Measurements from ENCODE around the gene PIRT.

Gene PIRT

GRCh38 chr17:10804546-10804945 is 33.3 kb downstream of the PIRT start:
- no peaks in the 10 kb centered on the region for H3K4me1 Mint-ChIP-seq (ENCODE audit: low read depth)
- no peak overlapping the region for H3K27ac Mint-ChIP-seq
- H3K36me3 Mint-ChIP-seq, result no peaks in the 10 kb centered on the region
- H3K4me3 Mint-ChIP-seq, result no peak overlapping the region
- H3K9me3 Mint-ChIP-seq (ENCODE audit: low read depth), result no peaks in the 10 kb centered on the region
- H3K27me3 Mint-ChIP-seq, result no peaks in the 10 kb centered on the region

- Mint-ChIP-seq H3K27ac (no peak within 1 kb of the TSS), H3K36me3 (no peaks in the 10 kb centered on the region), H3K4me1 (ENCODE audit: low read depth) (no peaks in the 10 kb centered on the region), H3K27me3 (no peaks in the 10 kb centered on the region), H3K9me3 (ENCODE audit: low read depth) (no peaks in the 10 kb centered on the region), H3K4me3 (no peak within 1 kb of the TSS)
These were observed 33.9 kb downstream of the PIRT start, which contains the start of gene TMEM238L for GRCh38 chr17:10803830-10804475. TMEM238L (minus strand) TSS chr17:10804099; CDS start chr17:10803963, 136 bp downstream.

GRCh38 chr17:10803350-10803749 is 34.5 kb downstream of the PIRT start:
- H3K27ac Mint-ChIP-seq, result no peak overlapping the region
- no peaks in the 10 kb centered on the region for H3K9me3 Mint-ChIP-seq (ENCODE audit: low read depth)
- no peak overlapping the region for H3K4me3 Mint-ChIP-seq
- H3K36me3 Mint-ChIP-seq, result no peaks in the 10 kb centered on the region
- H3K27me3 Mint-ChIP-seq, result no peaks in the 10 kb centered on the region
- H3K4me1 Mint-ChIP-seq (ENCODE audit: low read depth), result no peaks in the 10 kb centered on the region

GRCh38 chr17:10802496-10803284 is 35.2 kb downstream of the PIRT start:
- no peaks in the 10 kb centered on the region for H3K27me3 Mint-ChIP-seq
- H3K27ac Mint-ChIP-seq, result no peak overlapping the region
- no peaks in the 10 kb centered on the region for H3K36me3 Mint-ChIP-seq
- H3K4me3 Mint-ChIP-seq, result no peak overlapping the region
- H3K4me1 Mint-ChIP-seq (ENCODE audit: low read depth), result no peaks in the 10 kb centered on the region
- no peaks in the 10 kb centered on the region for H3K9me3 Mint-ChIP-seq (ENCODE audit: low read depth)

GRCh38 chr17:10799407-10799806 is 38.5 kb downstream of the PIRT start:
- no peak overlapping the region for H3K4me3 Mint-ChIP-seq
- no peak overlapping the region for H3K27ac Mint-ChIP-seq
- H3K4me1 Mint-ChIP-seq (ENCODE audit: low read depth), result no peaks in the 10 kb centered on the region
- H3K36me3 Mint-ChIP-seq, result no peaks in the 10 kb centered on the region
- no peaks in the 10 kb centered on the region for H3K27me3 Mint-ChIP-seq
- no peaks in the 10 kb centered on the region for H3K9me3 Mint-ChIP-seq (ENCODE audit: low read depth)

GRCh38 chr17:10798910-10799309 is 39.0 kb downstream of the PIRT start:
- H3K27me3 Mint-ChIP-seq, result no peaks in the 10 kb centered on the region
- H3K4me1 Mint-ChIP-seq (ENCODE audit: low read depth), result no peaks in the 10 kb centered on the region
- no peak overlapping the region for H3K4me3 Mint-ChIP-seq
- no peak overlapping the region for H3K27ac Mint-ChIP-seq
- no peaks in the 10 kb centered on the region for H3K9me3 Mint-ChIP-seq (ENCODE audit: low read depth)
- no peaks in the 10 kb centered on the region for H3K36me3 Mint-ChIP-seq

- Mint-ChIP-seq H3K4me3 (no peak overlapping the region), H3K27me3 (no peaks in the 10 kb centered on the region), H3K4me1 (ENCODE audit: low read depth) (no peaks in the 10 kb centered on the region), H3K36me3 (no peaks in the 10 kb centered on the region), H3K27ac (no peak overlapping the region), H3K9me3 (ENCODE audit: low read depth) (no peaks in the 10 kb centered on the region)
These were observed 39.5 kb downstream of the PIRT start for GRCh38 chr17:10798332-10798749.

- H3K4me1 Mint-ChIP-seq (ENCODE audit: low read depth), result no peaks in the 10 kb centered on the region
- H3K4me3 Mint-ChIP-seq, result no peak overlapping the region
- no peak overlapping the region for H3K27ac Mint-ChIP-seq
- H3K27me3 Mint-ChIP-seq, result no peaks in the 10 kb centered on the region
- H3K9me3 Mint-ChIP-seq (ENCODE audit: low read depth), result no peaks in the 10 kb centered on the region
- H3K36me3 Mint-ChIP-seq, result no peaks in the 10 kb centered on the region
These were observed 40.2 kb downstream of the PIRT start for GRCh38 chr17:10797476-10798328.

- no peak overlapping the region for H3K4me3 Mint-ChIP-seq
- no peak overlapping the region for H3K27ac Mint-ChIP-seq
- no peaks in the 10 kb centered on the region for H3K27me3 Mint-ChIP-seq
- no peaks in the 10 kb centered on the region for H3K9me3 Mint-ChIP-seq (ENCODE audit: low read depth)
- H3K36me3 Mint-ChIP-seq, result no peaks in the 10 kb centered on the region
- no peaks in the 10 kb centered on the region for H3K4me1 Mint-ChIP-seq (ENCODE audit: low read depth)
These were observed 44.1 kb downstream of the PIRT start for GRCh38 chr17:10793816-10794215.

GRCh38 chr17:10793256-10793655 is 44.6 kb downstream of the PIRT start:
- Mint-ChIP-seq H3K4me1 (ENCODE audit: low read depth) (no peaks in the 10 kb centered on the region), H3K9me3 (ENCODE audit: low read depth) (no peaks in the 10 kb centered on the region), H3K36me3 (no peaks in the 10 kb centered on the region), H3K27me3 (no peaks in the 10 kb centered on the region), H3K27ac (no peak overlapping the region), H3K4me3 (no peak overlapping the region)

GRCh38 chr17:10792151-10792550 is 45.7 kb downstream of the PIRT start:
- H3K27me3 Mint-ChIP-seq, result no peaks in the 10 kb centered on the region
- H3K4me1 Mint-ChIP-seq (ENCODE audit: low read depth), result no peaks in the 10 kb centered on the region
- H3K36me3 Mint-ChIP-seq, result no peaks in the 10 kb centered on the region
- H3K27ac Mint-ChIP-seq, result no peak overlapping the region
- H3K9me3 Mint-ChIP-seq (ENCODE audit: low read depth), result no peaks in the 10 kb centered on the region
- no peak overlapping the region for H3K4me3 Mint-ChIP-seq

GRCh38 chr17:10790491-10791401 is 47.1 kb downstream of the PIRT start:
- H3K36me3 Mint-ChIP-seq, result no peaks in the 10 kb centered on the region
- no peaks in the 10 kb centered on the region for H3K9me3 Mint-ChIP-seq (ENCODE audit: low read depth)
- H3K4me3 Mint-ChIP-seq, result no peak overlapping the region
- no peaks in the 10 kb centered on the region for H3K4me1 Mint-ChIP-seq (ENCODE audit: low read depth)
- no peak overlapping the region for H3K27ac Mint-ChIP-seq
- H3K27me3 Mint-ChIP-seq, result peaks cover 3% of the 10 kb centered on the region

- peaks cover 4% of the 10 kb centered on the region for H3K36me3 Mint-ChIP-seq
- H3K4me1 Mint-ChIP-seq (ENCODE audit: low read depth), result no peaks in the 10 kb centered on the region
- no peak overlapping the region for H3K27ac Mint-ChIP-seq
- no peaks in the 10 kb centered on the region for H3K9me3 Mint-ChIP-seq (ENCODE audit: low read depth)
- no peak overlapping the region for H3K4me3 Mint-ChIP-seq
- H3K27me3 Mint-ChIP-seq, result peaks cover 3% of the 10 kb centered on the region
These were observed 48.1 kb downstream of the PIRT start for GRCh38 chr17:10789694-10790271.

All from activated naive CD8-positive, alpha-beta T cell (primary cell).